Astrocyte (in vitro differentiated cells and primary cell): Measurements from ENCODE around the gene CDCP1.

Experiments used
- CTCF ChIP-seq: IDR thresholded peaks from 2 replicates; pipeline ENCODE4 v1.5.1; 2011; ENCODE audit warnings: low read depth, mild to moderate bottlenecking, inconsistent platforms, low read length, moderate library complexity; ENCODE audit not compliant: insufficient read depth
- EZH2 ChIP-seq: IDR thresholded peaks from 2 replicates; pipeline ENCODE4 v1.6.1; 2012; ENCODE audit warnings: mild to moderate bottlenecking, low read length, inconsistent platforms; ENCODE audit not compliant: insufficient read depth

GRCh38 chr3:45139372-45140140 is 6.6 kb downstream of the CDCP1 start:
- TF ChIP-seq CTCF (no peak), EZH2 (no peak)
